Right lobe of liver (tissue), 6 donors: ENCODE measurements around the gene ALDOC. TPM values are rescaled to one million over a fixed set of nuclear protein-coding genes. Genes with fewer than 3 reads are reported as not detected.
A peak's percentile ranks its signal among the peaks of the same experiment; 100 is the strongest.

Experiments used
- ATAC-seq, 4 donors: fragments of 200-7000 bp; cut with Tn5 transposase; one replicate each; pipeline ENCODE4 v1.9.1; 2020; ENCODE audit warnings: mild to moderate bottlenecking in 4 of 4, moderate library complexity in 4 of 4
- DNase-seq, 3 donors: peaks; one replicate each; pipeline ENCODE4 v3.0.0-alpha.2; 2020
- H3K27ac ChIP-seq, 3 donors: fragments of 200-600 bp; one replicate each; pipeline ENCODE4 v1.8.0; 2022
- H3K27me3 ChIP-seq, 2 donors: fragments of 200-600 bp; one replicate each; pipeline ENCODE4 v1.8.0; 2022
- H3K36me3 ChIP-seq, 4 donors: fragments of 200-600 bp; sonication (generic) in 1 of 4; one replicate each; pipeline versions ENCODE4 v1.5.1 to v1.8.0; 2017 to 2022; ENCODE audit warnings: control low read depth in 1 of 4
- H3K4me1 ChIP-seq, 4 donors: fragments of 200-600 bp; sonication (generic) in 1 of 4; one replicate each; pipeline versions ENCODE4 v1.5.1 to v1.8.0; 2017 to 2022; ENCODE audit warnings: control low read depth in 1 of 4
- H3K4me3 ChIP-seq, 3 donors: fragments of 200-600 bp; one replicate each; pipeline ENCODE4 v1.8.0; 2022
- H3K9me3 ChIP-seq, 4 donors: fragments of 200-600 bp; sonication (generic) in 1 of 4; one replicate each; pipeline versions ENCODE4 v1.5.1 to v1.8.0; 2017 to 2022; ENCODE audit warnings: control low read depth in 1 of 4
- POLR2A ChIP-seq: fragments of 450-650 bp; IDR thresholded peaks from one replicate; pipeline ENCODE4 v1.6.1; 2017; ENCODE audit warnings: antibody characterized with exemption, mild to moderate bottlenecking
- WGBS: methylation state at CpG from one replicate; pipeline ENCODE4 v1.1.6; 2018; ENCODE audit warnings: low coverage, low lambda C conversion rate; ENCODE audit not compliant: insufficient coverage; ENCODE audit errors: missing lambda C conversion rate; 5-methylcytosine and 5-hydroxymethylcytosine counted together
- intact Hi-C, 2 donors: fragments of 100-400 bp; cut with DNase I; formaldehyde crosslinking; loops; one replicate each; pipeline versions ENCODE4 v1.11.2 to v1.14.1; 2022
- total RNA-seq, 6 experiments: library from RNA; depleted of rRNA in 2 of 6; stranded (reverse); fragments of >200 nt in 2 of 6; fragmentation: NEBNext Ultra II Directional in 3 of 6; extraction: Animal tissue kit (Norgen Biotek cat#: 25700) in 3 of 6; gene quantifications; one replicate each; pipeline versions ENCODE4 v1.1.0 to v1.2.4, GENCODE V29; 2016 to 2023
- TF ChIP-seq, protein P1 (sequence below), 4 donors: fragments of 200-600 bp in 3 of 4; fragments of 450-650 bp in 1 of 4; IDR thresholded peaks; one replicate each; pipeline versions ENCODE4 v1.5.1 to v1.8.0; 2016 to 2022; ENCODE audit warnings: antibody characterized with exemption in 4 of 4, mild to moderate bottlenecking in 2 of 4
- donor health status: DM: no; HTN: yes; CAD: no.
- donor health status: DM: no; HTN: no; CAD: no.
- donor health status: DM: no; HTN: no; CAD: no.
- donor health status: DM: no; HTN: yes; CAD: no.
- donor health status: DM: no; HTN: yes; CAD: no.

ALDOC gene
- total RNA-seq, 6 experiments from 2014 or later, result 36.0 to 76.6 (median 48.9) TPM

GRCh38 chr17:28620010-28620409 is 43.3 kb upstream of the ALDOC start:
- DNase-seq, result no peak
- peaks cover 21 to 75% (median 39%) of the 10 kb centered on the region in 4 donors for H3K36me3 ChIP-seq
- peak overlapping the region in 2 of 3 donors; percentile 24 to 62 for H3K27ac ChIP-seq

DNA sequence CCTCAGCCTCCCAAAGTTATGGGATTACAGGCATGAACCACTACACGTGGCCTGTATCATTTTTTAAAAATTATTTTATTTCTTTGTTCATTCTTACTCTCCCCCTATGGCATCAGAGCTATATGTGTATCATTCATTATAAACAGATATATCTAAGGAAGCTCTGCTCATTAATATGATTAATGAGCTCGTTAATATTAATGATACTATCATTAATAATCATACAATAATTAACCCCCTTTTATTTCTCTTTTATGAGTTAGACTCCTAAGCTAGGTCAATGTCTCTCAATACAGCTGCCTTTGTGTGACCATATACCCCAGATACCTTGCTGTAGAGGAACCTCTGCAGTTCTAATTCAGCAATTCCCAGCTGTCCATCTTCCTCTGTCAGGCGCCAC is 41.8 kb upstream of the ALDOC start:
- peaks cover 21 to 82% (median 41%) of the 10 kb centered on the region in 4 donors for H3K36me3 ChIP-seq
- 78% methylated on average over 3 of the region's 3 CpGs for WGBS
- intact Hi-C loops, result loop anchor here in 1 of 2 donors (5.0 kb wide), 1 partner anchor 71 kb away; no protein-coding TSS in a partner anchor

More at GRCh38 chr17:28620010-28620409, 43.3 kb upstream of the ALDOC start:
- Histone ChIP-seq H3K4me3 (no peak overlapping the region), H3K4me1 (peaks cover 0 to 45% (median 19%) of the 10 kb centered on the region in 4 donors), H3K9me3 (no peaks in the 10 kb centered on the region), H3K27me3 (no peaks in the 10 kb centered on the region)
- ATAC-seq, result peak; percentile 58 to 72 (median 66)
- 41% methylated on average over 2 of the region's 2 CpGs for whole genome bisulfite sequencing
- intact Hi-C loops, result no loop called here
- TF ChIP-seq, protein P1, sequence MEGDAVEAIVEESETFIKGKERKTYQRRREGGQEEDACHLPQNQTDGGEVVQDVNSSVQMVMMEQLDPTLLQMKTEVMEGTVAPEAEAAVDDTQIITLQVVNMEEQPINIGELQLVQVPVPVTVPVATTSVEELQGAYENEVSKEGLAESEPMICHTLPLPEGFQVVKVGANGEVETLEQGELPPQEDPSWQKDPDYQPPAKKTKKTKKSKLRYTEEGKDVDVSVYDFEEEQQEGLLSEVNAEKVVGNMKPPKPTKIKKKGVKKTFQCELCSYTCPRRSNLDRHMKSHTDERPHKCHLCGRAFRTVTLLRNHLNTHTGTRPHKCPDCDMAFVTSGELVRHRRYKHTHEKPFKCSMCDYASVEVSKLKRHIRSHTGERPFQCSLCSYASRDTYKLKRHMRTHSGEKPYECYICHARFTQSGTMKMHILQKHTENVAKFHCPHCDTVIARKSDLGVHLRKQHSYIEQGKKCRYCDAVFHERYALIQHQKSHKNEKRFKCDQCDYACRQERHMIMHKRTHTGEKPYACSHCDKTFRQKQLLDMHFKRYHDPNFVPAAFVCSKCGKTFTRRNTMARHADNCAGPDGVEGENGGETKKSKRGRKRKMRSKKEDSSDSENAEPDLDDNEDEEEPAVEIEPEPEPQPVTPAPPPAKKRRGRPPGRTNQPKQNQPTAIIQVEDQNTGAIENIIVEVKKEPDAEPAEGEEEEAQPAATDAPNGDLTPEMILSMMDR (IDR thresholded peaks at IDR 0.05), result no peak
- no peak for TF ChIP-seq POLR2A

GRCh38 chr17:28616281-28616680 is 39.6 kb upstream of the ALDOC start:
- peaks cover 16 to 67% (median 33%) of the 10 kb centered on the region in 4 donors for H3K36me3 ChIP-seq
- no peaks in the 10 kb centered on the region for H3K9me3 ChIP-seq
- no peak for ATAC-seq
- DNase-seq, result no peak
- peaks cover 0 to 14% (median 7%) of the 10 kb centered on the region in 4 donors for H3K4me1 ChIP-seq
- WGBS, result 71% methylated on average over 6 of the region's 7 CpGs
- H3K27me3 ChIP-seq, result no peaks in the 10 kb centered on the region
- TF ChIP-seq, protein P1 (IDR thresholded peaks at IDR 0.05), result no peak
- TF ChIP-seq POLR2A, result no peak
- intact Hi-C loops, result loop anchor here in 1 of 2 donors (5.0 kb wide), 1 partner anchor 69 kb away; no protein-coding TSS in a partner anchor
- no peak overlapping the region for H3K27ac ChIP-seq
- H3K4me3 ChIP-seq, result no peak overlapping the region

More for the DNA sequence above, 41.8 kb upstream of the ALDOC start:
- Histone ChIP-seq H3K27me3 (no peaks in the 10 kb centered on the region), H3K9me3 (no peaks in the 10 kb centered on the region), H3K4me1 (peaks cover 0 to 29% (median 12%) of the 10 kb centered on the region in 4 donors), H3K4me3 (no peak overlapping the region), H3K27ac (no peak overlapping the region)
- no peak for DNase-seq
- TF ChIP-seq, protein P1 (IDR thresholded peaks at IDR 0.05), result no peak
- TF ChIP-seq POLR2A, result no peak
- no peak for ATAC-seq

DNA sequence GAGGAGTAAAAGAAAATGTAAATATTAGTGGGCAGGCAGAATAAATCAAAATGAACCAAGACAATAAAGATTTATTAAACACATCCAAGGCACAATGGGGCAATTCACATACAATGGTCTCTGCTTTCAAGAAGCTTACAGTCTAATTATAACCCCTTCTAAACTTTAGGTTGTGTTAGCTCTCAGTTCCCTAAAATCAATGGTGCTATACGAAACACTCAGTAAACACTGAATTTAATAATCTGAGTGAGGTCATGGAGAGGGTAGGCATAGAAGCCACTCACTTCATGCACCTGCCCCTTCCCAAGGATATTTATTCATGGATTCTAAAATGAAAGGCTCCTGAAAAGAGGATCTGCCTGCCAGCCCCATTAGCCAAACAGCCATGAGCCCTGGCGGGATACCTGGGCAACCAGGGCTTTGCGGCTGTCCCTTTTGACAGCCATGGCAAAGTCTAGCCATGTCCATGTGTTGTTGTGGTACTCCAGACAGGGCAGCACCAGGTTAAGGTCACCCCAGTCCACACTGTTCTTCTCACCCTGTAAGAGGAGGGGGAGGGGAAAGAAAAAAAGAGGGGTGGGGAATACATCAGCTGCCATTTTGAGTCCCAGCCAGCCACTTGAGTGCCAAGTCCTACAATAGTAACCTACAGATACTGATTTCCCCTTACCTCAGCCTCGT is 38.7 kb upstream of the ALDOC start:
- H3K4me3 ChIP-seq, result no peak overlapping the region
- H3K27me3 ChIP-seq, result no peaks in the 10 kb centered on the region
- H3K9me3 ChIP-seq, result no peaks in the 10 kb centered on the region
- H3K4me1 ChIP-seq, result peaks cover 0 to 10% (median 4%) of the 10 kb centered on the region in 4 donors
- intact Hi-C loops, result loop anchor here in 1 of 2 donors (5.0 kb wide), 1 partner anchor 68 kb away; no protein-coding TSS in a partner anchor
- no peak overlapping the region for H3K27ac ChIP-seq
- WGBS, result 91% methylated on average over 4 of the region's 4 CpGs
- peaks cover 16 to 58% (median 32%) of the 10 kb centered on the region in 4 donors for H3K36me3 ChIP-seq
- no peak for ATAC-seq
- TF ChIP-seq, protein P1 (IDR thresholded peaks at IDR 0.05), result no peak
- TF ChIP-seq POLR2A, result no peak
- DNase-seq, result no peak
